K562 (cell line): ENCODE data around the gene C11orf58. TPM values are rescaled to one million over a fixed set of nuclear protein-coding genes. Genes with fewer than 3 reads are reported as not detected.

Experiments used
- CBX3 ChIP-seq, 2 experiments: IDR thresholded peaks; 1 replicate in 1 of 2; 2 replicates in 1 of 2; pipeline ENCODE4 v1.6.1; 2012; ENCODE audit warnings: inconsistent platforms in 2 of 2, low read length in 2 of 2, borderline replicate concordance in 1 of 2, control low read depth in 1 of 2
- DLX4 ChIP-seq: fragments of 250-450 bp; sonication (Bioruptor Pico); IDR thresholded peaks from 2 replicates; pipeline ENCODE4 v1.6.1; 2021; ENCODE audit warnings: mild to moderate bottlenecking
- EWSR1 ChIP-seq: fragments of 450-650 bp; IDR thresholded peaks from 2 replicates; pipeline ENCODE4 v1.6.1; 2018; ENCODE audit warnings: borderline replicate concordance, mild to moderate bottlenecking, low read depth, moderate library complexity; ENCODE audit not compliant: partially characterized antibody
- FIP1L1 ChIP-seq: fragments of 200-400 bp; formaldehyde crosslinking; IDR thresholded peaks from 2 replicates; pipeline ENCODE4 v1.6.1; 2018; ENCODE audit warnings: mild to moderate bottlenecking, low read depth, low read length; ENCODE audit not compliant: poor library complexity, severe bottlenecking
- FOXA1 ChIP-seq: fragments of 450-650 bp; IDR thresholded peaks from 2 replicates; pipeline ENCODE4 v1.6.1; 2016; ENCODE audit warnings: mild to moderate bottlenecking, borderline replicate concordance
- NFE2L1 ChIP-seq: fragments of 450-650 bp; IDR thresholded peaks from 2 replicates; pipeline ENCODE4 v1.6.1; 2016; ENCODE audit warnings: missing genetic modification characterization, low read depth, mild to moderate bottlenecking, missing compliant biosample characterization, moderate library complexity, borderline replicate concordance
- PATZ1 ChIP-seq: fragments of 250-450 bp; sonication (Bioruptor Pico); IDR thresholded peaks from 2 replicates; pipeline ENCODE4 v1.5.0; 2020; ENCODE audit warnings: mild to moderate bottlenecking, borderline replicate concordance
- POLR2G ChIP-seq: fragments of 200-400 bp; formaldehyde crosslinking; IDR thresholded peaks from 2 replicates; pipeline ENCODE4 v1.6.1; 2017; ENCODE audit warnings: low read depth, mild to moderate bottlenecking, antibody characterized with exemption, low read length, moderate library complexity
- SIN3A ChIP-seq, 2 experiments: fragments of 150-350 bp in 1 of 2; IDR thresholded peaks; 2 replicates each; pipeline ENCODE4 v1.6.1; 2011 to 2016; ENCODE audit warnings: borderline replicate concordance in 2 of 2, low read depth in 2 of 2, low read length in 2 of 2, mild to moderate bottlenecking in 2 of 2, moderate library complexity in 2 of 2; ENCODE audit not compliant: control insufficient read depth in 1 of 2
- ZNF324 ChIP-seq: fragments of 250-450 bp; sonication (Bioruptor Pico); IDR thresholded peaks from 2 replicates; pipeline ENCODE4 v1.4.0; 2020; ENCODE audit warnings: mild to moderate bottlenecking
- ZNF696 ChIP-seq: fragments of 250-450 bp; sonication (Bioruptor Pico); conservative IDR thresholded peaks from 2 replicates; pipeline ENCODE4 v1.4.0; 2020; ENCODE audit warnings: mild to moderate bottlenecking, moderate library complexity
- ZNF766 ChIP-seq: fragments of 200-800 bp; sonication (Bioruptor generic); conservative IDR thresholded peaks from 2 replicates; pipeline ENCODE4 v1.6.1; 2016; ENCODE audit warnings: missing genetic modification characterization, missing compliant biosample characterization
- polyA plus RNA-seq, 8 experiments: library from polyadenylated mRNA; depleted of rRNA in 4 of 8; stranded (reverse) in 5 of 8; unstranded in 3 of 8; fragments of >200 nt; fragmentation: Nextera tagmentation in 2 of 8; fragmentation: Illumina TruSeq in 1 of 8; extraction: Ambion mirVana in 2 of 8; extraction: Trizol in 1 of 8; gene quantifications; 2 replicates each; pipeline versions ENCODE4 v1.2.1 to v1.2.3, GENCODE V29; 2011 to 2014; ENCODE audit warnings: inconsistent platforms in 1 of 8, missing spikeins in 1 of 8
- total RNA-seq, 7 experiments: library from RNA; depleted of rRNA in 6 of 7; stranded (reverse); fragments of >200 nt in 6 of 7; fragmentation: Illumina TruSeq in 2 of 7; extraction: Trizol in 2 of 7; gene quantifications; 2 replicates each; pipeline versions ENCODE4 v1.2.1 to v1.2.3, GENCODE V29; 2011 to 2021; ENCODE audit warnings: low replicate concordance in 1 of 7

Gene C11orf58
- total and polyA plus RNA-seq, 9 of the 15 experiments (the other 6 are each of a cell fraction or from before 2014, with no cell fraction given) = 104 to 421 (median 247) TPM

- no peak for TF ChIP-seq EWSR1
- TF ChIP-seq ZNF324 (CRISPR knock-in tag) = no peak
- TF ChIP-seq ZNF696 (CRISPR knock-in tag) = no peak
- TF ChIP-seq SIN3A (IDR thresholded peaks at IDR 0.05; ENCODE audit: borderline replicate concordance in 2 of 2, control insufficient read depth in 1 of 2, low read depth in 2 of 2, low read length in 2 of 2) = peak in 1 of 2 experiments; percentile 43; a peak in 2 of 4 replicates
- no peak for TF ChIP-seq NFE2L1
- 0 out of 2 replicates have a peak, but pooled peaks have one; percentile 62 for TF ChIP-seq PATZ1
- peak; percentile 95 for TF ChIP-seq POLR2G
- TF ChIP-seq FIP1L1 = no peak
- TF ChIP-seq ZNF766 (CRISPR knock-in tag) = peak; percentile 96
- no peak for TF ChIP-seq FOXA1
- peak in 1 of 2 experiments; percentile 17; a peak in 1 of 3 replicates for TF ChIP-seq CBX3 (IDR thresholded peaks at IDR 0.05; ENCODE audit: borderline replicate concordance in 1 of 2, low read length in 2 of 2)
- no peak for TF ChIP-seq DLX4 (CRISPR knock-in tag)
- TF ChIP-seq, all 486 proteins: peak for 139
These were observed at the start of gene C11orf58 (continued) for GRCh38 chr11:16738193-16738946.
